ENCODE results near the gene ALDH3B1. TPM values are rescaled to one million over a fixed set of nuclear protein-coding genes. Genes with fewer than 3 reads are reported as not detected.

ALDH3B1 gene
- total and polyA plus RNA-seq, 3 donors from 2014 or later, result 4.4 to 8.1 (median 5.3) TPM

- Histone ChIP-seq H3K4me3 (no peak overlapping the region), H3K4me1 (peaks cover 1% of the 10 kb centered on the region), H3K36me3 (ENCODE audit: low read depth, missing control alignments) (no peaks in the 10 kb centered on the region), H3K27me3 (no peaks in the 10 kb centered on the region), H3K9me3 (no peaks in the 10 kb centered on the region), H3K27ac (no peak overlapping the region)
- no peak for DNase-seq
- 96 to 98% methylated on average over 9 to 13 of the region's 13 CpGs for WGBS, 2 donors
- TF ChIP-seq, protein P1, sequence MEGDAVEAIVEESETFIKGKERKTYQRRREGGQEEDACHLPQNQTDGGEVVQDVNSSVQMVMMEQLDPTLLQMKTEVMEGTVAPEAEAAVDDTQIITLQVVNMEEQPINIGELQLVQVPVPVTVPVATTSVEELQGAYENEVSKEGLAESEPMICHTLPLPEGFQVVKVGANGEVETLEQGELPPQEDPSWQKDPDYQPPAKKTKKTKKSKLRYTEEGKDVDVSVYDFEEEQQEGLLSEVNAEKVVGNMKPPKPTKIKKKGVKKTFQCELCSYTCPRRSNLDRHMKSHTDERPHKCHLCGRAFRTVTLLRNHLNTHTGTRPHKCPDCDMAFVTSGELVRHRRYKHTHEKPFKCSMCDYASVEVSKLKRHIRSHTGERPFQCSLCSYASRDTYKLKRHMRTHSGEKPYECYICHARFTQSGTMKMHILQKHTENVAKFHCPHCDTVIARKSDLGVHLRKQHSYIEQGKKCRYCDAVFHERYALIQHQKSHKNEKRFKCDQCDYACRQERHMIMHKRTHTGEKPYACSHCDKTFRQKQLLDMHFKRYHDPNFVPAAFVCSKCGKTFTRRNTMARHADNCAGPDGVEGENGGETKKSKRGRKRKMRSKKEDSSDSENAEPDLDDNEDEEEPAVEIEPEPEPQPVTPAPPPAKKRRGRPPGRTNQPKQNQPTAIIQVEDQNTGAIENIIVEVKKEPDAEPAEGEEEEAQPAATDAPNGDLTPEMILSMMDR (IDR thresholded peaks at IDR 0.05), result no peak
- no peak for TF ChIP-seq POLR2A (IDR thresholded peaks at IDR 0.05)
- intact Hi-C loops (cut with DNase I; ENCODE audit: low total_unique reads), result no loop called here
These were observed 10.9 kb upstream of the ALDH3B1 start for GRCh38 chr11:67999201-67999629.

DNA sequence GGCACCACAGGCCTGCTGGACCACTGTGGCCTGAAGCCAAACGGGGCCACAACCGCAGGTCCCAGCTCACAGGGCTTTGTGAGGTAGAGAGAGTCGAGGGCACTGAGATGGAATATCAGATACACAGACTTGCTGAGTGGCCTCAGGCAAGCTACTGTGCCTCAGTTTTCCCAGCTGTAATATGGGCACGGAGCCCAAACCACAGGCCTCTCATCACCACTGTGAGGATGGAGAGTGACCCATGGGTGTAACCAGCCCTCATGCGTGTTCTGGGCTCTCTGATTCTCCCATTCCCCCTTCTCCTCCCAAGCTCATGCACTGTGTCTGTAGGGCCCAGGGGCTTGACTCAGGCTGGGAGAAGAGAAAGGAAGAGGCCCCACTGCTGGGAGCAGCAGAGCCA lies 10.4 kb upstream of the ALDH3B1 start:
- H3K4me3 ChIP-seq, result no peak overlapping the region
- peaks cover 4% of the 10 kb centered on the region for H3K4me1 ChIP-seq
- no peak for DNase-seq
- intact Hi-C loops (cut with DNase I; ENCODE audit: low total_unique reads), result no loop called here
- TF ChIP-seq, protein P1 (IDR thresholded peaks at IDR 0.05), result no peak
- no peak for TF ChIP-seq POLR2A (IDR thresholded peaks at IDR 0.05)
- no peak overlapping the region for H3K27ac ChIP-seq
- no peaks in the 10 kb centered on the region for H3K27me3 ChIP-seq
- 97 to 100% methylated on average over 3 to 5 of the region's 5 CpGs for WGBS, 2 donors
- H3K9me3 ChIP-seq, result no peaks in the 10 kb centered on the region
- H3K36me3 ChIP-seq (ENCODE audit: low read depth, missing control alignments), result no peaks in the 10 kb centered on the region

GRCh38 chr11:68002575-68002937 lies 7.6 kb upstream of the ALDH3B1 start:
- 52 to 61% methylated on average over 8 to 9 of the region's 9 CpGs for WGBS, 2 donors

DNA sequence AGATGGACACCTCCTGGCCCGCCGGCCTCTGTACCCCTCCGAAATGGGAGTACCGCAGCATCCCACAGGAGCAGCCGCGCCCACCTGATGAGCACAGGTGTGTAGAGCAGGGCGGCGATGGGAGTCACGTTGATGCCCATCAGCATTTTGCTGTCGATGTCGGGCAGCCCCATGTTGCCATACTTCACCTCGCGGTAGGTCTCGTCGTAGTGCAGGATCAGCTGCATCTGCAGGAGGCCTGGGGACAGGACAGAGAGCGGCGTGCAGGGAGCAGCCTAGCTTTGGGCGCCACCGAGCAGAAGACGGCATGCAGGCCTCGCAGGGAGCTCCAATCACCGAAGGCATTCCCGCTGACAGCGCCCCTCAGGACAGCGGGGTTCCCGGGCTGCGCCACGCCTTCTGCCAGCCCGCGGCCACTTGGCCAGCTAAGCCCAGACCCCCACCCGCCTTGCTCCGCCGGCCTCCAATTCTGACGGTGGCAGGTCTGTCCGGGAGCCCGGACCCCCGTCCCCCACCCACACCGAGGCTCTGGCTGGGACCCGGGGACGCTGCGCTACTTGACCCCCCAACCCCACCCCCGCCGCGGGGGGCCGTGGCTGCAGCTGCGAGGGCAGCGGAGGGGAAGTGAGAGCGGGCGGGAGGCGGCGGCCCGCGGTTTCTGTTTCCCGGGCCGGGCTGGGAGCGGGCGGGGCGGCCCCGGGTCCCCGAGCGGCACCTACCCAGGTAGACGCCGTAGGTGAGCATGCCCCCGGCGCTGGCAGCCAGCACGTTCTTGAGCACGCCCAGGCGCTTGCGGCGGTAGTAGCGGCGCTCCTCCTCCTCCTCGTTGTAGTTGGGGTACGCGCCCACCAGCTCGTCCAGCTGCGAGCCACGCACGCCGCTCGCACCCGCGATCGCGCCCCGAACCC lies 6.9 kb upstream of the ALDH3B1 start:
- DNase-seq, result no peak
- Histone ChIP-seq H3K4me1 (peaks cover 4% of the 10 kb centered on the region), H3K4me3 (peak overlapping the region; percentile 64 to 68), H3K9me3 (no peaks in the 10 kb centered on the region), H3K27ac (peak overlapping the region in 1 of 2 donors; percentile 3), H3K27me3 (no peaks in the 10 kb centered on the region), H3K36me3 (ENCODE audit: low read depth, missing control alignments) (no peaks in the 10 kb centered on the region)
- intact Hi-C loops (cut with DNase I; ENCODE audit: low total_unique reads), result no loop called here
- WGBS, 2 donors, result 22 to 73% methylated on average over 3 to 50 of the region's 86 CpGs
- TF ChIP-seq, protein P1 (IDR thresholded peaks at IDR 0.05), result no peak
- no peak for TF ChIP-seq POLR2A (IDR thresholded peaks at IDR 0.05)

More at GRCh38 chr11:68002575-68002937, 7.6 kb upstream of the ALDH3B1 start:
- no peak overlapping the region for H3K27ac ChIP-seq
- intact Hi-C loops (cut with DNase I; ENCODE audit: low total_unique reads), result no loop called here
- H3K4me1 ChIP-seq, result peaks cover 4% of the 10 kb centered on the region
- no peaks in the 10 kb centered on the region for H3K27me3 ChIP-seq
- no peak for DNase-seq
- no peaks in the 10 kb centered on the region for H3K36me3 ChIP-seq (ENCODE audit: low read depth, missing control alignments)
- TF ChIP-seq POLR2A (IDR thresholded peaks at IDR 0.05), result no peak
- TF ChIP-seq, protein P1 (IDR thresholded peaks at IDR 0.05), result no peak
- H3K9me3 ChIP-seq, result no peaks in the 10 kb centered on the region
- peak overlapping the region in 1 of 2 donors; percentile 68 for H3K4me3 ChIP-seq

Data from testis (tissue), 3 donors.